Measurements from ENCODE around the gene POU6F2.

POU6F2 gene

DNA sequence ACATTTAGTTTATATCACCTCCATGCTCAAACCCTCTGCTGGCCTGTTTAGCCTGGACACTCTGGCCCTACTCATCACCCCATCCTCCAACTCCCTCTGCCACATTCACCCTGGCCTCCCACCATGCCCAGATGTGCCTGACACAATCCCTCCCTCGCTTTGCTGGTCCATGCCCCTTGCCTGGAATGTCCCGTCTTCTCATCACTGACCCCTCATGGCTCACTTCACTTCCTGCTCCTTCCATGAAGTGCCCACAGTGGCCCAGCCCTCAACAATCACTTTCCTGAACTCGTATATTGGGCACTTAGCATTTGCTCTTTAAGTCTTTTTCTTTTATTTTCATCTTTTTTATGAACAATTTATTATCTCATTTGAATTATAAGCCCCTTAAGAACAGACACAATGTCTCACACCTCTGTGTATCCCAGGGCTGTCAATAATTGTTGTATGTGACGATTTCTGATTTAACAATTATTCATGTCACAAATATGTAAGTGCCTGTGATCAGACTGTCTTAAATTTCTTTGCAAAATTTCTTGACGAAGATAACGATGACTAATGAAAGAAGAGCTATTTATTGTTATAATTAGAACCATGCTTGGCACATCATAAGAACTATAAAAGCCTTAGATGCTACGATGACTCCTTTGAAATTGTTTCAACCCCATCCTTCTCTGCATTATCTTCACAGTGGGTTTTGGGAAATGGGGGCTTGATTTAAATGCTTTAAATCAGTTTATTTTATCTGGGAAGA lies 378.6 kb downstream of the POU6F2 start:
- Histone ChIP-seq H3K79me2 (ENCODE audit: control insufficient read depth, low read length) (no peaks in the 10 kb centered on the region), H3K4me1 (ENCODE audit: control insufficient read depth, low read length) (no peaks in the 10 kb centered on the region), H3K9me3 (ENCODE audit: control insufficient read depth, insufficient read depth, low read length) (no peaks in the 10 kb centered on the region), H3K4me2 (ENCODE audit: low read length) (no peak overlapping the region), H3K27me3 (ENCODE audit: control insufficient read depth, low read length) (peaks cover 7% of the 10 kb centered on the region), H4K20me1 (ENCODE audit: control insufficient read depth, insufficient read depth, low read depth, low read length) (no peaks in the 10 kb centered on the region), H3K4me3 (ENCODE audit: low read length) (no peak overlapping the region), H3K36me3 (ENCODE audit: control insufficient read depth, low read length) (no peaks in the 10 kb centered on the region), H3K27ac (ENCODE audit: low read depth, low read length) (no peak overlapping the region), H3K9me2 (replicated peaks; ENCODE audit: control insufficient read depth, low read length) (no peaks in the 10 kb centered on the region), H3F3A (ENCODE audit: control insufficient read depth, insufficient read depth) (no peaks in the 10 kb centered on the region)
- no peak for TF ChIP-seq EZH2phosphoT487 (IDR thresholded peaks at IDR 0.05; ENCODE audit: borderline replicate concordance, low read length)
- TF ChIP-seq, protein P1, sequence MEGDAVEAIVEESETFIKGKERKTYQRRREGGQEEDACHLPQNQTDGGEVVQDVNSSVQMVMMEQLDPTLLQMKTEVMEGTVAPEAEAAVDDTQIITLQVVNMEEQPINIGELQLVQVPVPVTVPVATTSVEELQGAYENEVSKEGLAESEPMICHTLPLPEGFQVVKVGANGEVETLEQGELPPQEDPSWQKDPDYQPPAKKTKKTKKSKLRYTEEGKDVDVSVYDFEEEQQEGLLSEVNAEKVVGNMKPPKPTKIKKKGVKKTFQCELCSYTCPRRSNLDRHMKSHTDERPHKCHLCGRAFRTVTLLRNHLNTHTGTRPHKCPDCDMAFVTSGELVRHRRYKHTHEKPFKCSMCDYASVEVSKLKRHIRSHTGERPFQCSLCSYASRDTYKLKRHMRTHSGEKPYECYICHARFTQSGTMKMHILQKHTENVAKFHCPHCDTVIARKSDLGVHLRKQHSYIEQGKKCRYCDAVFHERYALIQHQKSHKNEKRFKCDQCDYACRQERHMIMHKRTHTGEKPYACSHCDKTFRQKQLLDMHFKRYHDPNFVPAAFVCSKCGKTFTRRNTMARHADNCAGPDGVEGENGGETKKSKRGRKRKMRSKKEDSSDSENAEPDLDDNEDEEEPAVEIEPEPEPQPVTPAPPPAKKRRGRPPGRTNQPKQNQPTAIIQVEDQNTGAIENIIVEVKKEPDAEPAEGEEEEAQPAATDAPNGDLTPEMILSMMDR (IDR thresholded peaks at IDR 0.05; ENCODE audit: low read depth, low read length, poor library complexity, severe bottlenecking) = no peak

DNA sequence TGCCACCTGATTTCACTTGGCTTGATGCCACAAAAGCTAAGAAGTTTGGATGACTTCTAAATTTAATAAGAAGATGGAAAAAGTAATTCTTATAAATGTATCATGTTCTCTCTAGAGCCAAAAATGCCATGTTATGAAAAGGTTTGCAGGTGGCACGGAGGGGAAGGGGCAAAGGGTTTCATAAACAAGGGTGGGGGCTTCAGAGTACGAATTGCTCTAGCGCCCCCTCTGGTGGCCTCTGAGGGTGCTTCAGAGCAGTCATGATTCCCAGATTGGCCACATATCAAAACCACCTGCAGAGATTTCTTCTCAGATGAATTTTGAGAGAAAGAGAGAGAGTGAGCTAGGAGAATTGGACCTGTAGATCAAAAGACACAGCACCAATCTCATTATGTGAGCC lies 379.9 kb downstream of the POU6F2 start:
- Histone ChIP-seq H3K4me1 (ENCODE audit: control insufficient read depth, low read length) (no peaks in the 10 kb centered on the region), H3K36me3 (ENCODE audit: control insufficient read depth, low read length) (no peaks in the 10 kb centered on the region), H3K27me3 (ENCODE audit: control insufficient read depth, low read length) (peaks cover 15% of the 10 kb centered on the region), H3K27ac (ENCODE audit: low read depth, low read length) (no peak overlapping the region), H3K9me3 (ENCODE audit: control insufficient read depth, insufficient read depth, low read length) (no peaks in the 10 kb centered on the region), H3K79me2 (ENCODE audit: control insufficient read depth, low read length) (no peaks in the 10 kb centered on the region), H3F3A (ENCODE audit: control insufficient read depth, insufficient read depth) (no peaks in the 10 kb centered on the region), H3K4me2 (ENCODE audit: low read length) (no peak overlapping the region), H3K9me2 (replicated peaks; ENCODE audit: control insufficient read depth, low read length) (no peaks in the 10 kb centered on the region), H3K4me3 (ENCODE audit: low read length) (no peak overlapping the region), H4K20me1 (ENCODE audit: control insufficient read depth, insufficient read depth, low read depth, low read length) (no peaks in the 10 kb centered on the region)
- TF ChIP-seq, protein P1 (IDR thresholded peaks at IDR 0.05; ENCODE audit: low read depth, low read length, poor library complexity, severe bottlenecking) = peak; percentile 65
- no peak for TF ChIP-seq EZH2phosphoT487 (IDR thresholded peaks at IDR 0.05; ENCODE audit: borderline replicate concordance, low read length)

DNA sequence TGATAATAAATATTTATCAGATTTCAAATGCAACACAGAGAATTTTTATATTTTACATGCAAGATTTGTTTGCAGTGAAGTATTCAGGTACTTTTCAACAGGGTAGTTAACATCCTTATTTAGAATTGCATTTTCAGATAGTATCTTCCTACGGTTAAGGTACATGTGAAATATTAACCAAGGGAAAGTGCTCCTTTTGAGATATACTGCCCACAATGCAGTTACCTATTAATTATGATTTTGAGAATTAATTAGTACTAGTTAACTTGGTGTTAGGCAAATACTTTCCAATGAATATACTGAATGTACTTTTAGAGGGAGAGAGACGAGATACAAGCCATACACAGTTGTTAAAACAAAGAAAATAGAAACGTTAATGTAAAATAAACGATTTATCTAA lies 382.3 kb downstream of the POU6F2 start:
- H3K79me2 ChIP-seq (ENCODE audit: control insufficient read depth, low read length) = no peaks in the 10 kb centered on the region
- no peaks in the 10 kb centered on the region for H3F3A ChIP-seq (ENCODE audit: control insufficient read depth, insufficient read depth)
- no peaks in the 10 kb centered on the region for H3K4me1 ChIP-seq (ENCODE audit: control insufficient read depth, low read length)
- no peaks in the 10 kb centered on the region for H3K9me3 ChIP-seq (ENCODE audit: control insufficient read depth, insufficient read depth, low read length)
- H3K9me2 ChIP-seq (replicated peaks; ENCODE audit: control insufficient read depth, low read length) = no peaks in the 10 kb centered on the region
- H3K27me3 ChIP-seq (ENCODE audit: control insufficient read depth, low read length) = peaks cover 22% of the 10 kb centered on the region
- no peak overlapping the region for H3K4me3 ChIP-seq (ENCODE audit: low read length)
- no peaks in the 10 kb centered on the region for H3K36me3 ChIP-seq (ENCODE audit: control insufficient read depth, low read length)
- TF ChIP-seq EZH2phosphoT487 (IDR thresholded peaks at IDR 0.05; ENCODE audit: borderline replicate concordance, low read length) = no peak
- H3K27ac ChIP-seq (ENCODE audit: low read depth, low read length) = no peak overlapping the region
- H3K4me2 ChIP-seq (ENCODE audit: low read length) = no peak overlapping the region
- no peaks in the 10 kb centered on the region for H4K20me1 ChIP-seq (ENCODE audit: control insufficient read depth, insufficient read depth, low read depth, low read length)

DNA sequence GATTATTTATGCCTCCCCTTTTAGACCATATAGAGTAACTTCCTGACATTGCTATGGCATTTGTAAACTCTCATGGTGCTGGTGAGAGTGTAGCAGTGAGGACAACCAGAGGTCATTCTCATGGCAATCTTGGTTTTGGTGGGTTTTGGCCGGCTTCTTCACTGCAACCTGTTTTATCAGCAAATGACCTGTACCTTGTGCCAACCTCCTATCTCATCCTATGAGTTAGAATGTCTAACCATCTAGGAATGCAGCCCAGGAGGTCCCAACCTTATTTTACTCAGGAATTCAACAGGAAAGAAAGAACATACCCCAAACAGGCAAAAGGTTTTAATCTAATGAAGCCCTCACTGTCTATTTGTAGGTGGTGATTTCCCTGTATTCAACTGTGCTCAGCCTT lies 383.1 kb downstream of the POU6F2 start:
- no peak overlapping the region for H3K4me2 ChIP-seq (ENCODE audit: low read length)
- TF ChIP-seq, protein P1 (IDR thresholded peaks at IDR 0.05; ENCODE audit: low read depth, low read length, poor library complexity, severe bottlenecking) = no peak
- TF ChIP-seq EZH2phosphoT487 (IDR thresholded peaks at IDR 0.05; ENCODE audit: borderline replicate concordance, low read length) = no peak
- no peak overlapping the region for H3K4me3 ChIP-seq (ENCODE audit: low read length)
- no peaks in the 10 kb centered on the region for H3F3A ChIP-seq (ENCODE audit: control insufficient read depth, insufficient read depth)
- H4K20me1 ChIP-seq (ENCODE audit: control insufficient read depth, insufficient read depth, low read depth, low read length) = no peaks in the 10 kb centered on the region
- H3K9me2 ChIP-seq (replicated peaks; ENCODE audit: control insufficient read depth, low read length) = no peaks in the 10 kb centered on the region
- H3K4me1 ChIP-seq (ENCODE audit: control insufficient read depth, low read length) = no peaks in the 10 kb centered on the region
- no peaks in the 10 kb centered on the region for H3K79me2 ChIP-seq (ENCODE audit: control insufficient read depth, low read length)
- H3K27ac ChIP-seq (ENCODE audit: low read depth, low read length) = no peak overlapping the region
- no peaks in the 10 kb centered on the region for H3K36me3 ChIP-seq (ENCODE audit: control insufficient read depth, low read length)
- no peaks in the 10 kb centered on the region for H3K9me3 ChIP-seq (ENCODE audit: control insufficient read depth, insufficient read depth, low read length)
- peaks cover 22% of the 10 kb centered on the region for H3K27me3 ChIP-seq (ENCODE audit: control insufficient read depth, low read length)

All from DOHH2 (cell line).